ENCODE results near the gene CMTM7. TPM values are rescaled to one million over a fixed set of nuclear protein-coding genes. Genes with fewer than 3 reads are reported as not detected.

The CMTM7 gene
- total and polyA plus RNA-seq, 2 of the 13 experiments (the other 11 are each of a cell fraction or from before 2014, with no cell fraction given), result 20.9 to 21.4 TPM

- Histone ChIP-seq H3K9me3 (ENCODE audit: low read length) (no peaks in the 10 kb centered on the region), H3K27ac (ENCODE audit: extremely low read length, insufficient read depth, low read length) (no peak overlapping the region), H3K4me2 (ENCODE audit: low read depth, low read length) (no peak overlapping the region), H3K9ac (ENCODE audit: insufficient read depth, low read depth, low read length) (no peak overlapping the region), H4K20me1 (ENCODE audit: insufficient read depth, low read length) (no peaks in the 10 kb centered on the region), H3K79me2 (ENCODE audit: insufficient read depth, low read length) (peaks cover 14% of the 10 kb centered on the region), H2AFZ (ENCODE audit: low read length) (no peak overlapping the region), H3K4me1 (ENCODE audit: insufficient read depth, low read length) (peaks cover 7% of the 10 kb centered on the region; the same call in 1 of the 2 replicates), H3K4me3 (replicated peaks in 1 of 3; ENCODE audit: insufficient read depth in 1 of 3, low read depth in 2 of 3, low read length in 3 of 3) (no peak overlapping the region), H3K27me3 (ENCODE audit: control insufficient read depth in 1 of 2, insufficient read depth in 2 of 2, low read length in 2 of 2) (no peaks in the 10 kb centered on the region), H3K36me3 (replicated peaks in 1 of 2; ENCODE audit: control insufficient read depth in 1 of 2, insufficient read depth in 2 of 2, low read length in 2 of 2) (peaks cover 0 to 1% of the 10 kb centered on the region in 2 experiments; a peak in 1 of 5 replicates)
- TF ChIP-seq SMARCE1 (IDR thresholded peaks at IDR 0.05; ENCODE audit: borderline replicate concordance), result no peak
- TF ChIP-seq SNRNP70 (IDR thresholded peaks at IDR 0.05; ENCODE audit: low read depth, low read length), result no peak
- no peak for TF ChIP-seq THRA (CRISPR knock-in tag; IDR thresholded peaks at IDR 0.05; ENCODE audit: borderline replicate concordance)
- no peak for TF ChIP-seq ZNF484 (CRISPR knock-in tag; IDR thresholded peaks at IDR 0.05; ENCODE audit: borderline replicate concordance, low read depth)
- TF ChIP-seq MBD4 (IDR thresholded peaks at IDR 0.05; ENCODE audit: borderline replicate concordance, low read length), result no peak
- TF ChIP-seq ZBTB38 (CRISPR knock-in tag; IDR thresholded peaks at IDR 0.05), result no peak
- TF ChIP-seq ZSCAN25 (CRISPR knock-in tag; IDR thresholded peaks at IDR 0.05), result no peak
- TF ChIP-seq GTF2F1 (IDR thresholded peaks at IDR 0.05; ENCODE audit: low read length), result no peak
- TF ChIP-seq GATAD2A (CRISPR knock-in tag; IDR thresholded peaks at IDR 0.05), result no peak
- no peak for TF ChIP-seq SRSF9 (IDR thresholded peaks at IDR 0.05; ENCODE audit: borderline replicate concordance, insufficient read depth, low read depth, low read length, poor library complexity, severe bottlenecking)
- no peak for TF ChIP-seq ZHX2 (IDR thresholded peaks at IDR 0.05; ENCODE audit: low read depth)
- TF ChIP-seq ZHX2 (CRISPR knock-in tag; IDR thresholded peaks at IDR 0.05; ENCODE audit: borderline replicate concordance), result no peak
- no peak for TF ChIP-seq TEAD2 (CRISPR knock-in tag; IDR thresholded peaks at IDR 0.05)
- no peak for TF ChIP-seq SP2 (CRISPR knock-in tag; IDR thresholded peaks at IDR 0.05)
- no peak for FAIRE-seq
- POLR2A ChIA-PET, result no interaction called here
- no peak for DNase-seq (ENCODE audit: low spot score)
- intact Hi-C loops (cut with micrococcal nuclease; ENCODE audit: unreplicated experiment), result no loop called here
- in situ Hi-C loops (cut with HindIII; ENCODE audit: extremely low pct_ligation_motif_present, low pct_unique_long_range_greater_than_20kb), result no loop called here
- no peak for ATAC-seq
- BruUV-seq (replicated peaks), result no TSS peak
- WGBS (ENCODE audit: low lambda C conversion rate), result 94% methylated on average over 5 of the region's 5 CpGs
- CTCF ChIA-PET (ENCODE audit: low intra/inter-chr PET ratio, low total read pairs), result no interaction called here
Measured at GRCh38 chr3:32411442-32411841, 19.8 kb downstream of the CMTM7 start.
